CD4-positive, alpha-beta memory T cell (primary cell): ENCODE measurements around the gene CAMSAP1. TPM values are rescaled to one million over a fixed set of nuclear protein-coding genes. Genes with fewer than 3 reads are reported as not detected.

ENCODE experiments used
- CTCF ChIA-PET: fragments of 350-600 bp; sonication (Branson Sonifier 250); formaldehyde crosslinking; loops from one replicate; lab custom pipeline; 2021; ENCODE audit warnings: inconsistent platforms; ENCODE audit not compliant: partially characterized antibody; lab: Charles Lee
- POLR2A ChIA-PET: fragments of 350-600 bp; sonication (Branson Sonifier 250); formaldehyde crosslinking; loops from one replicate; lab custom pipeline; 2021; ENCODE audit not compliant: partially characterized antibody; lab: Charles Lee
- DNase-seq, 5 donors: peaks; one replicate each; pipeline versions ENCODE4 v3.0.0 to v3.0.0-alpha.2; 2020 to 2022; ENCODE audit warnings: mixed read lengths in 1 of 5
- H3K27ac ChIP-seq: one replicate; pipeline ENCODE4 v1.7.0; 2013; ENCODE audit warnings: low read depth, low read length
- H3K27me3 ChIP-seq: 2 replicates; pipeline ENCODE4 v1.7.0; 2013; ENCODE audit warnings: mild to moderate bottlenecking, low read length, moderate library complexity; ENCODE audit not compliant: insufficient read depth
- H3K36me3 ChIP-seq: 2 replicates; pipeline ENCODE4 v1.7.0; 2013; ENCODE audit warnings: mild to moderate bottlenecking, low read length, moderate library complexity; ENCODE audit not compliant: insufficient read depth
- H3K4me1 ChIP-seq: 2 replicates; pipeline ENCODE4 v1.7.0; 2013; ENCODE audit warnings: mild to moderate bottlenecking, low read length, moderate library complexity; ENCODE audit not compliant: insufficient read depth
- H3K4me3 ChIP-seq, 2 donors: one replicate each; pipeline ENCODE4 v1.7.0; 2013; ENCODE audit warnings: low read length in 2 of 2, mild to moderate bottlenecking in 1 of 2
- H3K9me3 ChIP-seq, 2 donors: one replicate each; pipeline ENCODE4 v1.7.0; 2013; ENCODE audit warnings: low read length in 2 of 2, control low read depth in 1 of 2; ENCODE audit not compliant: control insufficient read depth in 1 of 2
- H3K27ac Mint-ChIP-seq, 7 donors: one replicate each; pipeline ENCODE4 v1.8.0; 2020 to 2021; ENCODE audit warnings: mixed read lengths in 7 of 7, mild to moderate bottlenecking in 6 of 7, inconsistent platforms in 3 of 7, moderate library complexity in 3 of 7
- H3K27me3 Mint-ChIP-seq, 2 donors: one replicate each; pipeline ENCODE4 v1.8.0; 2020 to 2021; ENCODE audit warnings: mixed read lengths in 2 of 2
- H3K36me3 Mint-ChIP-seq, 2 donors: one replicate each; pipeline ENCODE4 v1.8.0; 2020 to 2021; ENCODE audit warnings: mixed read lengths in 2 of 2, inconsistent platforms in 1 of 2, mild to moderate bottlenecking in 1 of 2
- H3K4me1 Mint-ChIP-seq, 4 donors: one replicate each; pipeline ENCODE4 v1.8.0; 2020 to 2021; ENCODE audit warnings: mixed read lengths in 4 of 4, mild to moderate bottlenecking in 1 of 4
- H3K4me3 Mint-ChIP-seq, 8 donors: one replicate each; pipeline ENCODE4 v1.8.0; 2020 to 2021; ENCODE audit warnings: mixed read lengths in 8 of 8, mild to moderate bottlenecking in 7 of 8, moderate library complexity in 6 of 8, inconsistent platforms in 3 of 8
- H3K9me3 Mint-ChIP-seq, 8 donors: one replicate each; pipeline ENCODE4 v1.8.0; 2020 to 2021; ENCODE audit warnings: mixed read lengths in 8 of 8, mild to moderate bottlenecking in 5 of 8, inconsistent platforms in 3 of 8, moderate library complexity in 1 of 8
- intact Hi-C: fragments of 100-400 bp; cut with micrococcal nuclease; formaldehyde crosslinking; loops from one replicate; pipeline ENCODE4 v1.15.1; 2023
- polyA plus RNA-seq, 2 donors: library from polyadenylated mRNA; unstranded; fragments of 300-500 nt; fragmentation: Illumina TruSeq; gene quantifications; one replicate each; pipeline ENCODE4 v1.2.3, GENCODE V29; 2021
- total RNA-seq, 2 experiments: library from RNA; stranded (reverse); gene quantifications; one replicate each; pipeline ENCODE4 v1.2.3, GENCODE V29; 2021

CAMSAP1 gene
- total and polyA plus RNA-seq, 4 experiments from 2014 or later: 0.76 to 51.7 (median 22.5) TPM

DNA sequence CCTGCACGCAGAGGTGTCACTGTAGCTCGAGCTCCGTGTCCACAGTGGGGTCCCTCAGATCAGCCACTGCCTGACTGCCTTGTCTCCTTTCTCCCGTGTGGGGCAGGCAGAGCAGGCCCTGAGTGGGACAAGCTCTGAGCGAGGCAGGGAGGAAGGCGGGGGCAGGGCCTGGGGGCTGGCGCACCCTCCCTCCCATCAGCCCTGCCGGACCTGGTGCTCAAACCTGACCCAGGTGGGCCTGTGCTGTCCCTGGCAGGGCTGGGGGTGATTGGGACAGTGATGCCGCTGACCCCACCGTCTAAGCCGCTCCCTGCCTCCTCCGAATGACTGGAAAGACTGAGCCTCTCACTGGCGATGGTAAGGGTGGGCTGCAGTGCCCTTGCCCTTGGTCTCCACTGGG is 144.4 kb downstream of the CAMSAP1 start:
- Mint-ChIP-seq H3K9me3 (peaks cover 0 to 11% (median 9%) of the 10 kb centered on the region in 8 donors), H3K27ac (no peak overlapping the region), H3K4me1 (no peaks in the 10 kb centered on the region), H3K4me3 (no peak overlapping the region), H3K36me3 (no peaks in the 10 kb centered on the region), H3K27me3 (peaks cover 0 to 4% of the 10 kb centered on the region in 2 donors)
- intact Hi-C loops: no loop called here
- Histone ChIP-seq H3K27me3 (no peaks in the 10 kb centered on the region), H3K9me3 (no peaks in the 10 kb centered on the region), H3K36me3 (no peaks in the 10 kb centered on the region), H3K4me1 (no peaks in the 10 kb centered on the region), H3K4me3 (no peak overlapping the region), H3K27ac (no peak overlapping the region)
- POLR2A ChIA-PET: no interaction called here
- CTCF ChIA-PET: no interaction called here
- no peak for DNase-seq

DNA sequence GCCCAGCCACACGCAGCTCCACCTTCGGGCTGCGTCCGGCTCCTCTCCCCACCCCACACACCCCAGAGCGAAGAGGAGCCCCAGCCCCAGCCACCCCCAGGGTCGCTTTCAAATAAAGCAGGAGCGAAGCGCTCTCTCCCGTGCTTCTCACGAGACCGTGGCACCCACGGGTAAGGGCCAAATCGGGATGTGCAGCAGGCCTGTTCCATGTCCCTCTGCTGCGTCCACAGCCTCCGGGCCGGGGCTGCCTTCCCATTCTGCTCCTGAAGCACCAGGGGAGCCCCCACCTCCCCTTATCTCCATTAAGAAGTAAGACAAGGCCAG is 145.5 kb downstream of the CAMSAP1 start:
- no peaks in the 10 kb centered on the region for H3K36me3 Mint-ChIP-seq
- H3K4me3 ChIP-seq: no peak overlapping the region
- H3K4me1 ChIP-seq: no peaks in the 10 kb centered on the region
- no peak overlapping the region for H3K27ac ChIP-seq
- H3K36me3 ChIP-seq: no peaks in the 10 kb centered on the region
- ChIA-PET CTCF (no interaction called here), POLR2A (no interaction called here)
- H3K27me3 ChIP-seq: no peaks in the 10 kb centered on the region
- intact Hi-C loops: no loop called here
- H3K9me3 Mint-ChIP-seq: peaks cover 0 to 11% (median 9%) of the 10 kb centered on the region in 8 donors
- no peak overlapping the region for H3K4me3 Mint-ChIP-seq
- H3K4me1 Mint-ChIP-seq: no peaks in the 10 kb centered on the region
- H3K27me3 Mint-ChIP-seq: peaks cover 0 to 4% of the 10 kb centered on the region in 2 donors
- DNase-seq: no peak
- H3K9me3 ChIP-seq: no peaks in the 10 kb centered on the region
- no peak overlapping the region for H3K27ac Mint-ChIP-seq

DNA sequence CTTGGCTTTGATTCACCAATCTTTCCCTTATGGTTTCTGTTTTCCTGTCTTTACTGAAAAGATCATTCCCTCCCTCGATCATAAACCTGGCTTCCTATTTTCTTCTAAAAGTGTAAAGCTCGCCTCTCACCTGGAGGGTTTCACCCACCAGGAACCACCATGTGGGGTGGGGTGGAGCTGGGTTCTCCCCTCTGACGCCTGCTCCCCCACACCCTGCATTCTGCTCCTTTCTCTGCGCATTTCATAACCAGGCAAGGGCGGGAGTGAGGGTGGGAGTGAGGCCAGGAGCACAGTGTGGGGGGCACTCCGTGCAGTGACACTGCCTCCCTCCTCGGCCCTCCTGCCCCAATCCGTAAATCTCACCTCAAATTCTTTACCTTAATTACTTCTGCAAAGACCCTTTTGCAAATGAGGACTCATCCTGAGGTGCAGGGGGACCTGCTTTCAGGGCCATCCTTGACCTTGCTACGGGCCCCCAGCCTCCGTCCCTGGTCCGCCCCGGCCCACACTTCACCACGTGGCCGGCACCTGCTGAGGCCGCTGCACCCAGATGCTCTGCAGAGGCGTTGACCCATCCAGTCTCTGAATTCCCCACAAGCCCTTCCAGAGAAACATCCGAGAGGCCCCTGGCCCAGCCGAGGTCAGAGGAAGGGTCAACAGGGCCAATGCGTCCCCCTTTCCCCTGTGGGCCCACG is 146.0 kb downstream of the CAMSAP1 start:
- H3K27ac Mint-ChIP-seq: no peak overlapping the region
- CTCF ChIA-PET: no interaction called here
- no peak overlapping the region for H3K27ac ChIP-seq
- no peak overlapping the region for H3K4me3 Mint-ChIP-seq
- H3K36me3 ChIP-seq: no peaks in the 10 kb centered on the region
- POLR2A ChIA-PET: no interaction called here
- no peaks in the 10 kb centered on the region for H3K4me1 ChIP-seq
- H3K4me3 ChIP-seq: no peak overlapping the region
- peaks cover 0 to 4% of the 10 kb centered on the region in 2 donors for H3K27me3 Mint-ChIP-seq
- DNase-seq: no peak
- no peaks in the 10 kb centered on the region for H3K9me3 ChIP-seq
- H3K27me3 ChIP-seq: no peaks in the 10 kb centered on the region
- intact Hi-C loops: no loop called here
- H3K9me3 Mint-ChIP-seq: peaks cover 0 to 8% (median 5%) of the 10 kb centered on the region in 8 donors
- no peaks in the 10 kb centered on the region for H3K36me3 Mint-ChIP-seq
- H3K4me1 Mint-ChIP-seq: no peaks in the 10 kb centered on the region

- no peaks in the 10 kb centered on the region for H3K36me3 Mint-ChIP-seq
These were observed 146.9 kb downstream of the CAMSAP1 start for GRCh38 chr9:135760465-135760864.

DNA sequence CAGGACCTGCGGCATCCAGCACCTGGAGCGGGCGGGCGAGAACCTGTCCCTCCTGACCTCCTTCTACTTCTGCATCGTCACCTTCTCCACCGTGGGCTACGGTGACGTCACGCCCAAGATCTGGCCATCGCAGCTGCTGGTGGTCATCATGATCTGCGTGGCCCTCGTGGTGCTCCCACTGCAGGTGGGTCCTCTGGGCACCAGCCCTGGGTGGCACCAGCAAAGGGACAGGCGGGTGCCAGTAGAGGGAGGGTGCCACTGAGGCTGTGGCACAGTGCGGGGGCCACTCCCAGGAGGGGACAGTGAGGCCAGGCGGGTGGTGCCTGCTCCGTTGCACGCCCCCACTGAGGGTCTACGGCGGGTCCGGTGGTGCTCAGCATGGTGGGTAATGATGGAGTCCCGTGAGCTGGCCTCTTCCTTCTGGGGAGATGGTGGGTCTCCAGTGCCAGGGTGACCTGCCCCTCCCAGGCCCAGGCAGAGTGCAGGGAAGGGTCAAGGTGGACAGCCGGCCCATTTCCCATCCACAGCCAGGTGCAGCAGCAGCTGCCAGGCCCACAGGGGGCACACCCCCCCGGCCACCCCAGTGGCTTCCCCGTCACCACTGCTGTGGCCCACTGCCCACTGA is 147.6 kb downstream of the CAMSAP1 start:
- H3K27ac Mint-ChIP-seq: no peak overlapping the region
- intact Hi-C loops: no loop called here
- CTCF ChIA-PET: no interaction called here
- no peak overlapping the region for H3K4me3 Mint-ChIP-seq
- no peaks in the 10 kb centered on the region for H3K36me3 Mint-ChIP-seq
- POLR2A ChIA-PET: no interaction called here
- Histone ChIP-seq H3K36me3 (no peaks in the 10 kb centered on the region), H3K9me3 (peaks cover 0 to 4% of the 10 kb centered on the region in 2 donors), H3K27ac (no peak overlapping the region), H3K4me1 (no peaks in the 10 kb centered on the region), H3K4me3 (no peak overlapping the region), H3K27me3 (no peaks in the 10 kb centered on the region)
- H3K4me1 Mint-ChIP-seq: no peaks in the 10 kb centered on the region
- peaks cover 0 to 6% (median 0%) of the 10 kb centered on the region in 8 donors for H3K9me3 Mint-ChIP-seq
- DNase-seq: no peak
- H3K27me3 Mint-ChIP-seq: peaks cover 0 to 4% of the 10 kb centered on the region in 2 donors

More at GRCh38 chr9:135760465-135760864, 146.9 kb downstream of the CAMSAP1 start:
- H3K4me3 Mint-ChIP-seq: no peak overlapping the region
- Histone ChIP-seq H3K9me3 (peaks cover 0 to 3% of the 10 kb centered on the region in 2 donors), H3K4me3 (no peak overlapping the region), H3K27me3 (no peaks in the 10 kb centered on the region), H3K27ac (no peak overlapping the region), H3K4me1 (no peaks in the 10 kb centered on the region), H3K36me3 (no peaks in the 10 kb centered on the region)
- peaks cover 0 to 4% of the 10 kb centered on the region in 2 donors for H3K27me3 Mint-ChIP-seq
- ChIA-PET POLR2A (no interaction called here), CTCF (no interaction called here)
- no peaks in the 10 kb centered on the region for H3K4me1 Mint-ChIP-seq
- intact Hi-C loops: no loop called here
- peaks cover 0 to 6% (median 0%) of the 10 kb centered on the region in 8 donors for H3K9me3 Mint-ChIP-seq
- H3K27ac Mint-ChIP-seq: no peak overlapping the region
- no peak for DNase-seq

DNA sequence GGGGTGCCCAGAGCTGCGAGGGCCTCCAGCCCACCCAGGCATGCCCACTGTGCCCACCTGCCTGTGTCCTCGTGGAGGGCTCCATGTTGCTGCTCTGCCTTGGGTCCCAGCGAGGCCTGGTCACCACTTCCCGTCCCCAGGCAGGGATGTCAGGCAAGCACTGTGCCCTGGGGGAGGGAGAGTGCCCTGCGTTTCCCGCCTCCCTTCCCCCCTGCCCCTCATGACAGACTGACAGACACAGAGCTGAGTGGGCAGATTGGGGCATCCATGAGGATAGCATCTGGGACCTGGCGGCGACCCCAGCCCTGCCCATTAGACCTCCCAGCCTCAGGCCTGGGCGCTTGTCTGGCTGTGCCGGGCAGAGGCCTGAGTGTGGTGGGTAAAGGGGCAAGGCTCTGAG is 148.5 kb downstream of the CAMSAP1 start:
- POLR2A ChIA-PET: no interaction called here
- no peak overlapping the region for H3K27ac Mint-ChIP-seq
- CTCF ChIA-PET: no interaction called here

More for the DNA sequence above, 148.5 kb downstream of the CAMSAP1 start:
- no peaks in the 10 kb centered on the region for H3K4me1 ChIP-seq
- intact Hi-C loops: no loop called here
- Mint-ChIP-seq H3K27me3 (peaks cover 0 to 4% of the 10 kb centered on the region in 2 donors), H3K4me3 (no peak overlapping the region), H3K36me3 (no peaks in the 10 kb centered on the region), H3K4me1 (no peaks in the 10 kb centered on the region), H3K9me3 (peaks cover 0 to 6% (median 0%) of the 10 kb centered on the region in 8 donors)
- no peak overlapping the region for H3K27ac ChIP-seq
- no peaks in the 10 kb centered on the region for H3K27me3 ChIP-seq
- DNase-seq: no peak
- no peak overlapping the region for H3K4me3 ChIP-seq
- no peaks in the 10 kb centered on the region for H3K36me3 ChIP-seq
- H3K9me3 ChIP-seq: peaks cover 0 to 4% of the 10 kb centered on the region in 2 donors
